ENCODE data around the gene CLDN1. TPM values are rescaled to one million over a fixed set of nuclear protein-coding genes. Genes with fewer than 3 reads are reported as not detected.

The CLDN1 gene
- total RNA-seq, 1 donor from 2014 or later, result 109 TPM

Other genes with a start within 250 kb of the CLDN1 start
- gene P3H2, start 201.5 kb downstream of the CLDN1 start, total RNA-seq, result 3.9 TPM
- gene CLDN16, start 65.7 kb upstream of the CLDN1 start, total RNA-seq, result 1.2 TPM
- not detected for gene TMEM207, start 127.5 kb upstream of the CLDN1 start, total RNA-seq
- 52.6 TPM for gene IL1RAP, start 191.6 kb upstream of the CLDN1 start, total RNA-seq